B cell (primary cell): ENCODE data around the gene APCDD1L. TPM values are rescaled to one million over a fixed set of nuclear protein-coding genes. Genes with fewer than 3 reads are reported as not detected.

Source experiments
- ATAC-seq: fragments of 200-7000 bp; cut with Tn5 transposase; one replicate; pipeline ENCODE4 v1.10.0; 2021; ENCODE audit warnings: low read depth, mild to moderate bottlenecking, moderate number of reproducible peaks, moderate library complexity
- CTCF ChIA-PET: fragments of 350-600 bp; sonication (Branson Sonifier 250); formaldehyde crosslinking; loops from one replicate; lab custom pipeline; 2021; ENCODE audit warnings: antibody characterized with exemption, inconsistent platforms; lab: Charles Lee
- POLR2A ChIA-PET: fragments of 350-600 bp; sonication (Branson Sonifier 250); formaldehyde crosslinking; loops from one replicate; lab custom pipeline; 2021; ENCODE audit warnings: antibody characterized with exemption; lab: Charles Lee
- DNase-seq: peaks from one replicate; pipeline ENCODE4 v3.0.0; 2013
- H2AFZ ChIP-seq: 2 replicates; pipeline ENCODE4 v1.6.1; 2012; ENCODE audit warnings: mild to moderate bottlenecking, low read depth, low read length; ENCODE audit not compliant: insufficient read depth, poor library complexity, severe bottlenecking
- H3K27ac ChIP-seq, 2 donors: 1 replicate in 1 of 2; 2 replicates in 1 of 2; pipeline ENCODE4 v1.5.1; 2012 to 2013; ENCODE audit warnings: low read length in 2 of 2, mild to moderate bottlenecking in 2 of 2, moderate library complexity in 1 of 2
- H3K27me3 ChIP-seq, 4 experiments: fragments of 200-600 bp in 1 of 4; sonication (generic) in 1 of 4; replicated peaks in 1 of 4; 1 replicate in 2 of 4; 2 replicates in 2 of 4; pipeline versions ENCODE4 v1.6.1 to v1.7.0; 2013 to 2016; ENCODE audit warnings: low read length in 3 of 4, mild to moderate bottlenecking in 2 of 4, mixed read lengths in 1 of 4, moderate library complexity in 1 of 4; ENCODE audit not compliant: insufficient read depth in 4 of 4, control insufficient read depth in 3 of 4; ENCODE audit errors: control extremely low read depth in 1 of 4
- H3K36me3 ChIP-seq, 2 experiments: replicated peaks in 1 of 2; 1 replicate in 1 of 2; 2 replicates in 1 of 2; pipeline versions ENCODE4 v1.6.1 to v1.7.1; 2013; ENCODE audit warnings: low read length in 1 of 2; ENCODE audit not compliant: insufficient read depth in 2 of 2, control insufficient read depth in 1 of 2; ENCODE audit errors: control extremely low read depth in 1 of 2, extremely low read depth in 1 of 2
- H3K4me1 ChIP-seq, 2 donors: fragments of 200-600 bp in 1 of 2; sonication (generic) in 1 of 2; 1 replicate in 1 of 2; 2 replicates in 1 of 2; pipeline versions ENCODE4 v1.5.1 to v1.6.1; 2013 to 2017; ENCODE audit warnings: low read length in 2 of 2; ENCODE audit not compliant: control insufficient read depth in 2 of 2, insufficient read depth in 2 of 2
- H3K4me2 ChIP-seq: replicated peaks from 2 replicates; pipeline ENCODE3; 2012; ENCODE audit warnings: mild to moderate bottlenecking, low read depth, low read length; ENCODE audit not compliant: poor library complexity, severe bottlenecking
- H3K4me3 ChIP-seq, 5 experiments: fragments of 200-600 bp in 1 of 5; sonication (generic) in 1 of 5; 1 replicate in 3 of 5; 2 replicates in 2 of 5; pipeline versions ENCODE4 v1.5.1 to v1.7.0; 2011 to 2016; ENCODE audit warnings: low read length in 4 of 5, mild to moderate bottlenecking in 4 of 5, low read depth in 2 of 5, control low read depth in 1 of 5, moderate library complexity in 1 of 5; ENCODE audit not compliant: insufficient read depth in 1 of 5; ENCODE audit errors: control extremely low read depth in 1 of 5, extremely low read depth in 1 of 5
- H3K79me2 ChIP-seq: fragments of 200-600 bp; sonication (generic); one replicate; pipeline ENCODE4 v1.6.0; 2016; ENCODE audit warnings: low read length; ENCODE audit not compliant: control insufficient read depth, insufficient read depth
- H3K9ac ChIP-seq: fragments of 200-600 bp; sonication (generic); 2 replicates; pipeline ENCODE4 v1.6.1; 2017; ENCODE audit warnings: mild to moderate bottlenecking, low read length, moderate library complexity
- H3K9me3 ChIP-seq, 3 donors: one replicate each; pipeline versions ENCODE4 v1.6.1 to v1.7.1; 2013; ENCODE audit warnings: low read length in 2 of 3; ENCODE audit not compliant: control insufficient read depth in 2 of 3, insufficient read depth in 1 of 3; ENCODE audit errors: control extremely low read depth in 1 of 3
- H4K20me1 ChIP-seq: 2 replicates; pipeline ENCODE4 v1.6.0; 2012; ENCODE audit warnings: mild to moderate bottlenecking, low read length; ENCODE audit not compliant: insufficient read depth, control insufficient read depth, poor library complexity, severe bottlenecking
- H3K27ac Mint-ChIP-seq: one replicate; pipeline ENCODE4 v1.8.0; 2021; ENCODE audit warnings: mixed read lengths
- H3K27me3 Mint-ChIP-seq: one replicate; pipeline ENCODE4 v1.8.0; 2021; ENCODE audit warnings: mixed read lengths
- H3K4me1 Mint-ChIP-seq: one replicate; pipeline ENCODE4 v1.8.0; 2021; ENCODE audit warnings: mixed read lengths
- H3K4me3 Mint-ChIP-seq: one replicate; pipeline ENCODE4 v1.8.0; 2021; ENCODE audit warnings: mixed read lengths
- H3K9me3 Mint-ChIP-seq: one replicate; pipeline ENCODE4 v1.8.0; 2022; ENCODE audit warnings: mixed read lengths; ENCODE audit not compliant: insufficient read depth
- CTCF ChIP-seq: fragments of 200-600 bp; IDR thresholded peaks from one replicate; pipeline ENCODE4 v1.8.0; 2022; ENCODE audit warnings: antibody characterized with exemption, mild to moderate bottlenecking
- EZH2 ChIP-seq: IDR thresholded peaks from 2 replicates; pipeline ENCODE4 v1.6.1; 2012; ENCODE audit warnings: borderline replicate concordance, low read depth, mild to moderate bottlenecking, moderate library complexity, low read length; ENCODE audit not compliant: insufficient read depth, poor library complexity, severe bottlenecking
- whole genome bisulfite sequencing: methylation state at CpG from one replicate; pipeline ENCODE4 v1.1.5; 2013; ENCODE audit warnings: missing lambda C conversion rate; ENCODE audit not compliant: insufficient coverage; 5-methylcytosine and 5-hydroxymethylcytosine counted together
- intact Hi-C: fragments of 100-400 bp; cut with micrococcal nuclease; formaldehyde crosslinking; loops from one replicate; pipeline ENCODE4 v1.10.0; 2022
- polyA plus RNA-seq: library from polyadenylated mRNA; depleted of rRNA; stranded (reverse); fragments of >200 nt; gene quantifications from 2 replicates; pipeline ENCODE4 v1.2.3, GENCODE V29; 2012
- total RNA-seq, 2 donors: library from RNA; stranded (reverse); fragments of 120-200 nt in 1 of 2; gene quantifications; 1 replicate in 1 of 2; 2 replicates in 1 of 2; pipeline versions ENCODE4 v1.2.3 to v1.2.4, GENCODE V29; 2013 to 2022

The APCDD1L gene
- total and polyA plus RNA-seq, 2 donors (not counting 1 experiment from before 2014, with no cell fraction given), result not detected

- Histone ChIP-seq H3K9ac (no peak overlapping the region), H3K79me2 (no peaks in the 10 kb centered on the region), H3K9me3 (peaks cover 0 to 9% (median 0%) of the 10 kb centered on the region in 3 donors), H3K27me3 (peaks cover 0 to 12% (median 1%) of the 10 kb centered on the region in 4 experiments), H2AFZ (no peak overlapping the region), H3K27ac (no peak overlapping the region), H4K20me1 (no peaks in the 10 kb centered on the region), H3K36me3 (no peaks in the 10 kb centered on the region), H3K4me1 (no peaks in the 10 kb centered on the region), H3K4me3 (no peak overlapping the region), H3K4me2 (no peak overlapping the region)
- DNase-seq, result no peak
- TF ChIP-seq EZH2 (no peak), CTCF (no peak)
- Mint-ChIP-seq H3K4me1 (no peaks in the 10 kb centered on the region), H3K4me3 (no peak overlapping the region), H3K27me3 (peaks cover 29% of the 10 kb centered on the region), H3K9me3 (no peaks in the 10 kb centered on the region), H3K27ac (no peak overlapping the region)
- POLR2A ChIA-PET, result no interaction called here
- CTCF ChIA-PET, result no interaction called here
- WGBS, result 92% methylated on average over 4 of the region's 5 CpGs
- ATAC-seq, result no peak
- intact Hi-C loops, result no loop called here
These were observed 4.9 kb upstream of the APCDD1L start for GRCh38 chr20:58519940-58520712.

GRCh38 chr20:58518896-58519593 is 3.8 kb upstream of the APCDD1L start:
- no peak overlapping the region for H2AFZ ChIP-seq
- Mint-ChIP-seq H3K27ac (no peak overlapping the region), H3K4me3 (no peak overlapping the region), H3K9me3 (no peaks in the 10 kb centered on the region), H3K4me1 (no peaks in the 10 kb centered on the region), H3K27me3 (peaks cover 29% of the 10 kb centered on the region)
- H3K4me1 ChIP-seq, result no peaks in the 10 kb centered on the region
- 86% methylated on average over 5 of the region's 7 CpGs for WGBS
- no peak overlapping the region for H3K4me2 ChIP-seq
- H3K36me3 ChIP-seq, result no peaks in the 10 kb centered on the region
- ChIA-PET POLR2A (no interaction called here), CTCF (no interaction called here)
- no peak overlapping the region for H3K9ac ChIP-seq
- no peak for ATAC-seq
- H3K4me3 ChIP-seq, result no peak overlapping the region
- no peaks in the 10 kb centered on the region for H3K79me2 ChIP-seq
- peaks cover 0 to 12% (median 3%) of the 10 kb centered on the region in 4 experiments for H3K27me3 ChIP-seq
- peaks cover 0 to 2% (median 0%) of the 10 kb centered on the region in 3 donors for H3K9me3 ChIP-seq
- DNase-seq, result no peak
- intact Hi-C loops, result no loop called here
- no peak overlapping the region for H3K27ac ChIP-seq
- TF ChIP-seq EZH2 (no peak), CTCF (no peak)
- no peaks in the 10 kb centered on the region for H4K20me1 ChIP-seq
